Common myeloid progenitor, CD34-positive (primary cell): ENCODE measurements around the gene NVL.

ENCODE experiments used
- CTCF ChIA-PET: fragments of 350-600 bp; sonication (Branson Sonifier 250); formaldehyde crosslinking; loops from one replicate; lab custom pipeline; 2021; ENCODE audit warnings: antibody characterized with exemption; lab: Charles Lee
- POLR2A ChIA-PET: fragments of 350-600 bp; sonication (Branson Sonifier 250); formaldehyde crosslinking; loops from one replicate; lab custom pipeline; 2021; ENCODE audit warnings: antibody characterized with exemption; lab: Charles Lee
- DNase-seq, 3 donors: peaks; one replicate each; pipeline versions ENCODE4 v3.0.0 to v3.0.0-alpha.2; 2013
- H3K27ac ChIP-seq, 2 experiments: 1 replicate in 1 of 2; 2 replicates in 1 of 2; pipeline ENCODE4 v1.7.0; 2013; ENCODE audit warnings: inconsistent platforms in 2 of 2, low read length in 2 of 2, mild to moderate bottlenecking in 2 of 2, low read depth in 1 of 2, moderate library complexity in 1 of 2; ENCODE audit not compliant: severe bottlenecking in 2 of 2, insufficient read depth in 1 of 2, poor library complexity in 1 of 2
- H3K27me3 ChIP-seq, 5 experiments: replicated peaks in 2 of 5; 1 replicate in 3 of 5; 2 replicates in 2 of 5; pipeline versions ENCODE4 v1.6.1 to v1.7.0; 2013; ENCODE audit warnings: low read length in 4 of 5, mild to moderate bottlenecking in 2 of 5, moderate library complexity in 2 of 5, inconsistent platforms in 1 of 5; ENCODE audit not compliant: insufficient read depth in 5 of 5, control insufficient read depth in 4 of 5
- H3K36me3 ChIP-seq, 4 experiments: 1 replicate in 2 of 4; 2 replicates in 2 of 4; pipeline versions ENCODE4 v1.6.1 to v1.7.0; 2013; ENCODE audit warnings: low read length in 3 of 4, control low read depth in 1 of 4, mild to moderate bottlenecking in 1 of 4; ENCODE audit not compliant: control insufficient read depth in 4 of 4, insufficient read depth in 4 of 4
- H3K4me1 ChIP-seq, 4 experiments: 1 replicate in 3 of 4; 2 replicates in 1 of 4; pipeline versions ENCODE4 v1.6.1 to v1.7.1; 2013; ENCODE audit warnings: low read length in 3 of 4, mild to moderate bottlenecking in 3 of 4, control low read depth in 1 of 4, inconsistent platforms in 1 of 4, moderate library complexity in 1 of 4; ENCODE audit not compliant: control insufficient read depth in 4 of 4, insufficient read depth in 4 of 4; ENCODE audit errors: control extremely low read depth in 1 of 4
- H3K4me3 ChIP-seq, 7 experiments: 1 replicate in 4 of 7; 2 replicates in 3 of 7; pipeline versions ENCODE4 v1.5.1 to v1.7.0; 2013; ENCODE audit warnings: mild to moderate bottlenecking in 7 of 7, low read length in 6 of 7, moderate library complexity in 6 of 7, inconsistent platforms in 2 of 7, low read depth in 2 of 7, control low read depth in 1 of 7; ENCODE audit not compliant: insufficient read depth in 4 of 7, control insufficient read depth in 1 of 7; ENCODE audit errors: extremely low read depth in 1 of 7
- H3K9me3 ChIP-seq, 5 experiments: 1 replicate in 4 of 5; 2 replicates in 1 of 5; pipeline versions ENCODE4 v1.6.1 to v1.7.1; 2013; ENCODE audit warnings: low read length in 4 of 5, mild to moderate bottlenecking in 2 of 5, inconsistent platforms in 1 of 5, low read depth in 1 of 5, moderate library complexity in 1 of 5; ENCODE audit not compliant: control insufficient read depth in 4 of 5, insufficient read depth in 2 of 5; ENCODE audit errors: control extremely low read depth in 1 of 5
- WGBS: methylation state at CpG from one replicate; pipeline ENCODE4 v1.1.5; 2013; ENCODE audit not compliant: insufficient coverage; 5-methylcytosine and 5-hydroxymethylcytosine counted together

NVL gene

DNA sequence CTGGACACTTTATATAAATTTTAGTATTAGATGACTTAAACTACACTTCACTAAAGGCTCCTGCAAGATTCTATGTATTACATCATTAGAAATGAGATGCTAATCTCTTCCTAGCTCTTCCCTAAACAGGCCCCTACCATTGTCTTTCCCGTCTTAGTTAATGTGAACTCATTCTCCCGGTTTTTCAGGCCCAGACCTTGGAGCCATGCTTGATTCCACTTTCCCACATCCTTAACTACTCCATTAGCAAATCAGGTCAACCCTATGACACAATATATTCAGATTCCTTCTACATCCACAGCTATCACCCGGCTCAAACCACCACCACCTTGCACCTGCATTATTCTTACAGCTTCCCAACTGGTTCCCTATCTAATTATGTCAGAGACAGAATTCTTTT is 73.3 kb downstream of the NVL start:
- Histone ChIP-seq H3K27ac (no peak overlapping the region), H3K36me3 (peaks cover 0 to 4% (median 1%) of the 10 kb centered on the region in 4 experiments), H3K4me3 (no peak overlapping the region), H3K4me1 (no peaks in the 10 kb centered on the region), H3K27me3 (no peaks in the 10 kb centered on the region), H3K9me3 (no peaks in the 10 kb centered on the region)
- 100% methylated on average over 3 of the region's 3 CpGs for WGBS
- CTCF ChIA-PET: interaction anchor here (1.7 kb wide), 1 partner anchor 10 kb away, joined by 4 read pairs; no protein-coding TSS in a partner anchor
- POLR2A ChIA-PET: no interaction called here
- DNase-seq: no peak

DNA sequence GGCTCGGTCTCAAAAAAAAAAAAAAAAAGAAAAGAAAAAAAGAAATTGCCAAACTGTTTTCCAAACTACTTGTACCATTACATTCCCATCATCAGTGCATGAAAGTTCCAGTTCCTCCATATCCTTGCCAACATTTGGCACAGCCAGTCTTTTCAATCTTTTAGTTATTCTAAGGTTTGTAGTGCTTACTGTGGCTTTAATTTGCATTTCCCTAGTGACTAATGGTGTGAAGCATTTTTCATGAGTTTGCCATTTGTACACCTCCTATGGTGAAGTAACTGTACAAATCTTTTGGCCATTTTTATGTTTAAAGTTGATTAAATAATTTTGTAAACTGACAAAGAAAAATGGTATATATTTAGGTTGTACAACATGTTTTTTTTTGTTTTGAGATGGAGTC is 76.3 kb downstream of the NVL start:
- no CpG with 5 or more reads among the region's 1 CpG for WGBS
- Histone ChIP-seq H3K27me3 (no peaks in the 10 kb centered on the region), H3K4me1 (no peaks in the 10 kb centered on the region), H3K9me3 (no peaks in the 10 kb centered on the region), H3K27ac (no peak overlapping the region), H3K4me3 (no peak overlapping the region), H3K36me3 (peaks cover 2 to 12% (median 8%) of the 10 kb centered on the region in 4 experiments)
- POLR2A ChIA-PET: no interaction called here
- CTCF ChIA-PET: no interaction called here
- DNase-seq: no peak

DNA sequence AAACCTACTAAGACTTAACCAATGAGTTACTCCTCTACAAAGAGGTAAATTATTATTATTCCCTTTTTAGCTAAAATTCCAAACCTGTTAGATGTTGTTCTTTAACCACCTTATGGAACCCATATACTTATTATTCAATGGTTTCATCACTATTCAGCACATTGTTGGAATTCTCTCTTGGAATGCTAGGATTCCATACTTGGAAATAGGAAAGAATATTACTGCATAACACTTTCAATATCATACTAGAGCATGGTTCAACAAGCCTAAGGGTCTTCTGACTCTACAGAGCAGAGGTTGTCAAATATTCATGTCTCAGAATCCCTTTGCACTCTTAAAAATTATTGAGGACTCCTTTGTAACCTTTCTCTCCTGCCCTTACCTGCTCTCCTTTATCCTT is 77.5 kb downstream of the NVL start:
- H3K9me3 ChIP-seq: no peaks in the 10 kb centered on the region
- H3K4me1 ChIP-seq: no peaks in the 10 kb centered on the region
- no peak overlapping the region for H3K27ac ChIP-seq
- DNase-seq: no peak
- H3K36me3 ChIP-seq: peaks cover 5 to 24% (median 14%) of the 10 kb centered on the region in 4 experiments
- POLR2A ChIA-PET: no interaction called here
- CTCF ChIA-PET: interaction anchor here (0.9 to 1.1 kb wide), 2 partner anchors 13 to 15 kb away, joined by 3 to 4 read pairs; no protein-coding TSS in a partner anchor
- no peaks in the 10 kb centered on the region for H3K27me3 ChIP-seq
- H3K4me3 ChIP-seq: no peak overlapping the region

DNA sequence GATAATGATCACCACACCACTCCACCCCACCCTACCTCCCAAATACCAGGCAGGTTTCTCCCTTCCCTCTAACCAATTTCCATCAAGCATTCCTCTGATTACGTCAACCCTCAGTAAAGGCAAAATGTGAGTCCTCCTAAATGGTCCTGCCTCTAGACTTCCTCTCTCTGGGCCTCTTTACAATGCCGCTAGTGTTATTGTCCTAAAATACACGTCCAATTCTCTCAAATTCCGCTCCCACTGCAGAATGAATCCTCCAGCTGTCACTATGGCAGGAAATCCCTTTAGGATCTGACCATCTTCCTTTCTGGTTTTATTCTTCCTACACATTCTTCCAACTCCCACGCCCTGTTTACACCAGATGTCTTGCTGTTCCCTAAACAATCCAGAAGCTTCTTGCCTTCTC is 78.2 kb downstream of the NVL start:
- H3K36me3 ChIP-seq: peaks cover 7 to 24% (median 15%) of the 10 kb centered on the region in 4 experiments
- H3K27ac ChIP-seq: no peak overlapping the region
- no peaks in the 10 kb centered on the region for H3K9me3 ChIP-seq
- no peaks in the 10 kb centered on the region for H3K27me3 ChIP-seq
- H3K4me3 ChIP-seq: no peak overlapping the region
- 97% methylated on average over 5 of the region's 5 CpGs for WGBS
- ChIA-PET CTCF (interaction anchor here (0.9 kb wide), 1 partner anchor 14 kb away, joined by 4 read pairs; no protein-coding TSS in a partner anchor), POLR2A (no interaction called here)
- no peak for DNase-seq
- no peaks in the 10 kb centered on the region for H3K4me1 ChIP-seq

DNA sequence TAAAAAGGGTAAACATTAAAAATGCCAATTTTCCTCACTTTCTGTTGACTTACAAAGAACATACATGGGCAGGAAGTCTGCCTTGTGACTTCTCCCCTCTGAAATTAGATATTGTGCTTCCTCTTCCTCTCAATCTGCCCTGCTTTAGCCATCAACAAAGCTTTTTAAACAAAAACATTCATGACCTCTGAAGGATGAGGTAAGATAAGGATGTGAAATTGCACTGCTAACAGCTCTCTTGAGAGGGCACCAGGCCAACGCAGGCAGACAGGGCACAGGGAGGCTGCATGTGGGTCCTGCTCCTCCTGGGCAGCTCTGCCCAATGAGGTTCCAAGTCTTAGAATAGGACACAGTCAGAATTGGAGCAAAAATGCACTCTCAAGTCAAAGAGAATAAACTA is 84.8 kb downstream of the NVL start:
- peak overlapping the region in 1 of 7 experiments; percentile 14 for H3K4me3 ChIP-seq
- DNase-seq: peak; percentile 15 to 56 (median 48)
- H3K9me3 ChIP-seq: no peaks in the 10 kb centered on the region
- H3K27ac ChIP-seq: peak overlapping the region in 1 of 2 experiments; percentile 64
- whole genome bisulfite sequencing: 0% methylated on average over 1 of the region's 1 CpG
- ChIA-PET POLR2A (no interaction called here), CTCF (interaction anchor here (0.7 to 1.2 kb wide), 3 partner anchors 19 to 52 kb away, joined by 3 read pairs; no protein-coding TSS in a partner anchor)
- H3K27me3 ChIP-seq: no peaks in the 10 kb centered on the region
- peaks cover 0 to 12% (median 7%) of the 10 kb centered on the region in 4 experiments for H3K4me1 ChIP-seq
- H3K36me3 ChIP-seq: peaks cover 11 to 26% (median 16%) of the 10 kb centered on the region in 4 experiments

DNA sequence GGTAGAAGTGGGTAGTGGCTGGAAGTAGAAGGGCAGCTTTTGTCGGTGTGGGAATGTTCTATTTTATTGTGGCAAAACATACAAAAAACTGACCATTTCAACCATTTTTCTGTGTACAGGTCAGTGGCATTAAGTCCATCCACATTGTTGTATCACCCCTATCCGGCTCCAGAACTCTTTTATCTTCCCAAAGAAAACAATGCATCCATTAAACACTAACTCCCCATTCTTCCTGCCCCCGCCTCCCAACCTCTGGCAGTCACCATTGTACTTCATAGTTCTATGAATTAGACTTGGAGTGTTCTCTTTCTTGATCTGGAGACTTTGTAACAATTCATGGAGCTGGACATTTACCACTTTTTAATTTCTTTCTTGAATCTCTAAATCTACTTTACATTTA is 91.2 kb downstream of the NVL start:
- CTCF ChIA-PET: no interaction called here
- Histone ChIP-seq H3K36me3 (peaks cover 14 to 27% (median 19%) of the 10 kb centered on the region in 4 experiments), H3K9me3 (no peaks in the 10 kb centered on the region), H3K27me3 (no peaks in the 10 kb centered on the region), H3K4me1 (no peaks in the 10 kb centered on the region), H3K27ac (no peak overlapping the region), H3K4me3 (no peak overlapping the region)
- DNase-seq: no peak
- WGBS: 97% methylated on average over 2 of the region's 3 CpGs
- POLR2A ChIA-PET: no interaction called here

DNA sequence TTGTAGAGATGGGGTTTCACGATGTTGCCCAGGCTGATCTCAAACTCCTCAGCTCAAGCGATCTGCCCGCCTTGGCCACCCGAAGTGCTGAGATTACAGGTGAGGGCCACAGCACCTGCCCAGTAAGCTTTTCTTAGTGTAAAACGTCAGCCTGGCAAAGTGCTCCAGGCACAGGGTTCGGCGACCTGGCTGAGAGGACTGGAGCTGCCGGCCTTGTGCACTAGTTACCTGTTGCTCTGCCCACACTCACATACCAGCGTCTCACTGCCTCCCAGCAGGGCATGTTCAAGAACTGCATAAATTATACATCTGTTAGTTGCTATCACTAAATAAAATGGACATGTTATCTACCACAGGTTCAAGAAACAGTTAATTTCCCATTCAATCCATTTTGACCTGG is 91.8 kb downstream of the NVL start:
- H3K9me3 ChIP-seq: no peaks in the 10 kb centered on the region
- no peak overlapping the region for H3K4me3 ChIP-seq
- no peaks in the 10 kb centered on the region for H3K27me3 ChIP-seq
- H3K4me1 ChIP-seq: no peaks in the 10 kb centered on the region
- no peak for DNase-seq
- ChIA-PET POLR2A (no interaction called here), CTCF (interaction anchor here (1.3 kb wide), 1 partner anchor 14 kb away, joined by 3 read pairs; no protein-coding TSS in a partner anchor)
- WGBS: 99% methylated on average over 8 of the region's 9 CpGs
- H3K36me3 ChIP-seq: peaks cover 14 to 29% (median 19%) of the 10 kb centered on the region in 4 experiments
- H3K27ac ChIP-seq: no peak overlapping the region
